GM06990 (cell line): ENCODE results near the gene OTOP2.

Experiments
- DNase-seq: peaks from one replicate; pipeline ENCODE4 v3.0.0-alpha.2; 2011; ENCODE audit not compliant: insufficient read length; ENCODE audit errors: extremely low read depth
- H3K27me3 ChIP-seq: replicated peaks from 2 replicates; pipeline ENCODE4 v1.6.0; 2011; ENCODE audit warnings: low read length; ENCODE audit not compliant: control insufficient read depth, insufficient read depth
- H3K36me3 ChIP-seq: 2 replicates; pipeline ENCODE4 v1.5.1; 2011; ENCODE audit warnings: low read length; ENCODE audit not compliant: control insufficient read depth, insufficient read depth
- H3K4me3 ChIP-seq: replicated peaks from 2 replicates; pipeline ENCODE4 v1.5.1; 2011; ENCODE audit warnings: low read depth, mild to moderate bottlenecking, control low read depth, low read length
- TF ChIP-seq, protein P1 (sequence below): IDR thresholded peaks from 2 replicates; pipeline ENCODE4 v1.5.1; 2011; ENCODE audit warnings: low read length, control low read depth, mild to moderate bottlenecking, inconsistent platforms; ENCODE audit not compliant: insufficient read depth, poor library complexity, severe bottlenecking

Gene OTOP2

DNA sequence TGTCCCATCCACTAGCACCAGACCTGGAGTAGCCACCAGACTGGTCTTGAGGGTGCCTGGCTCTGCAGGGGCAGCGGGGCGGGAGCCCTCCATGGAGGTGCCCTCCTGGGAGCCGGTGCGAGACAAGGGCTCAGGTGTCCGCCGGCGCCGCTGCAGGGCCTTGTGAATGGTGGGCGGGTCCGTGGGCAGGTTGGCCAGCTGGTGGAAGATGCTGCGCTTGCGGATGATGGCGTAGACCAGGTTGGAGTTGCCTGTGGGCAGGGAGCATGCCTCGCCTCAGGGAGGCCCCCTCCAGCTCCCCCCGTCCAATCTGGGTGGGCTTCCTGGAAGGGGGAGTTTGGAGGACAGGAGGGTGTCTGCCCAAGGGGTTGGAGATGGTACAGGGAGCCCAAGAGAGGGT lies 30.0 kb downstream of the OTOP2 start:
- no peak for DNase-seq
- no peaks in the 10 kb centered on the region for H3K36me3 ChIP-seq
- no peaks in the 10 kb centered on the region for H3K27me3 ChIP-seq
- TF ChIP-seq, protein P1, sequence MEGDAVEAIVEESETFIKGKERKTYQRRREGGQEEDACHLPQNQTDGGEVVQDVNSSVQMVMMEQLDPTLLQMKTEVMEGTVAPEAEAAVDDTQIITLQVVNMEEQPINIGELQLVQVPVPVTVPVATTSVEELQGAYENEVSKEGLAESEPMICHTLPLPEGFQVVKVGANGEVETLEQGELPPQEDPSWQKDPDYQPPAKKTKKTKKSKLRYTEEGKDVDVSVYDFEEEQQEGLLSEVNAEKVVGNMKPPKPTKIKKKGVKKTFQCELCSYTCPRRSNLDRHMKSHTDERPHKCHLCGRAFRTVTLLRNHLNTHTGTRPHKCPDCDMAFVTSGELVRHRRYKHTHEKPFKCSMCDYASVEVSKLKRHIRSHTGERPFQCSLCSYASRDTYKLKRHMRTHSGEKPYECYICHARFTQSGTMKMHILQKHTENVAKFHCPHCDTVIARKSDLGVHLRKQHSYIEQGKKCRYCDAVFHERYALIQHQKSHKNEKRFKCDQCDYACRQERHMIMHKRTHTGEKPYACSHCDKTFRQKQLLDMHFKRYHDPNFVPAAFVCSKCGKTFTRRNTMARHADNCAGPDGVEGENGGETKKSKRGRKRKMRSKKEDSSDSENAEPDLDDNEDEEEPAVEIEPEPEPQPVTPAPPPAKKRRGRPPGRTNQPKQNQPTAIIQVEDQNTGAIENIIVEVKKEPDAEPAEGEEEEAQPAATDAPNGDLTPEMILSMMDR, result no peak
- H3K4me3 ChIP-seq, result no peak overlapping the region

DNA sequence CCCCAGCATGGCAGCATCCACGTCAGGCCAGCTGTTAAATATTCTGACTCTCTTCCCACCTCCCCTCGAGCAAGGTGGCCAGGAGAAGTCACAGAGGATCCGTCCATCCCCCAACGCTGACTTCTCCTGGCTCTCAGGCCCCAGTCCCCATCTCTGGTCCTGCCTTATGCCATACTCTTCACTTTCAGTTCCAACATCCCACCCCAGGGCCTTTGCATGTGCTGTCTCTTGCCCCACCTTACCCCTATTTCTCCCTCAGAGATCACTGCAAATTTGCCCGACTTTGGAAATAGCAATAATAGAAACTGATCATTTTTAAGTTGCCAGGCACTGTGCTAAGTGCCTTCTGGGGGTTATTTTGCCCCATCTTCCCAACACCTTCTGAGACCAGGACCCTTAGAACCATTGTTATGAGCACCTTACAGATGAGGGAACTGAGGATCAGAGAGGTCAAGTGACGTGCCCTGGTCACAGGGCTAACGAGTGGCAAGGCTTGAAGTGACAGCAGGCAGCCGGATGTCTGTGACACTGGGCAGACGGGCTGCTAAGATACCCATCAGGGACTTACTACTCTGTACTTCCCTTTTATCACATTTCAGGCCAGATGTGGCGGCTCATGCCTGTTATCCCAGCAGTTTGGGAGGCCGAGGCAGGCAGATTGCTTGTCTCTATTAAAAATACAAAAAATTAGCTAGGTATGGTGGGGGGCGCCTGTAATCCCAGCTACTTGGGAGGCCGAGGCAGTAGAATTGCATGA lies 30.8 kb downstream of the OTOP2 start:
- H3K27me3 ChIP-seq, result no peaks in the 10 kb centered on the region
- TF ChIP-seq, protein P1, result no peak
- no peaks in the 10 kb centered on the region for H3K36me3 ChIP-seq
- no peak overlapping the region for H3K4me3 ChIP-seq
- DNase-seq, result no peak

DNA sequence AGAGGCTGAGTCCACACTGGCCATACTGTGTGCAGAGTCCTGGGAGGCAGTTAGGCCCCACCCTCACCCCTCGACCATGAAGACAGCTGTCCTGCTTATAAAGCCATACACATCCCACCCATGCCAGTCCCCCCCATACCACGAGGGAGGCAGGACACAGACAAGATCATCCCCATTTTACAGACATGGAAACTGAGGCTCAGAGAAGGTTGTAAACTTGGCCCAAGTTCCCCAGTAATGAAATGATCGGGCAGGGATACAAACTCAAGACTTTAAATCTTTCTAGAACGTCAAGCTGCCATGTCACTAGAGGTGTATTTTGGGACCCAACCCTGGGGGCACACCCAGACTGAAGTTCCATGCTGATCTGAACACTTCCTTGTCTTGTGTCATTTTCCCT lies 32.0 kb downstream of the OTOP2 start:
- TF ChIP-seq, protein P1, result no peak
- H3K36me3 ChIP-seq, result no peaks in the 10 kb centered on the region
- no peak for DNase-seq
- no peaks in the 10 kb centered on the region for H3K27me3 ChIP-seq
- no peak overlapping the region for H3K4me3 ChIP-seq

DNA sequence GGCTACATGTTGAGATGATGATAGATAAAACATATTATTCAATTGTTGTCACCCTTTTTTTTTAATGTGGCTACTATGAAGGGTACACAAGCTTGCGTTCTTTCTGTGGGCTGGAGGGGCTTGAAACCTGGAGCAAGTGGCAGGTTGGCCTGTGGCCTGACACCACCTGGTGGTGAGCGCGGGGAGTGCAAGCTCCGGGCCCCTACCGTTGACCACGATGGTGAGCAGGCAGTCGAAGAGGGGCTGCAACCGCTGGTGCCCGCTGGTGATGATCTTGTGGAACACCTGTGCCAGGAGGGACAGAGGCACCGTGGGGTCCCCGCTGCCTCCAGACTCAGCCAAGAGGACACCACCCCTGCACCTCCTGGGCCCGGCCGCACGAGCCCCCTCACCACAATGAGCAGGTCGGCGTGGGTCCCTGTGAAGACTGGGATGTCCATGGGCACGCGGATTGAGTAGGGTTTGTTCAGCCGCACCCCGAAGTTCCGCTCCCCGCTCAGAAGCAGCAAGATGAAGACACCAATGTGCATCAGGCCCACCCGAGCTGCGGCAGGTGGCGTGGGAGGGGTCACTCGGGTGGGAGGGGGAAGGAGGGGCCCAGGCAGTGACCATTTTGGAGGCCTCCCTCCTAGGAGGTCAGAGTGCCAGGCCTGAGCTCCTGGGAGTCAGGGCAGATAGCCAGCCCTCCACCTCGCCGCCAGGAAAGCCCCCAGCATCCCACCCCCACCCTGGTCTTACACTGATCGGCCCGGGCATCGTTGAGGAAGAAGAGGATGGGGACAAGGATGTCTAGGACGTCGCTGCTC lies 34.1 kb downstream of the OTOP2 start:
- peak; percentile 74 for DNase-seq
- TF ChIP-seq, protein P1, result peak; percentile 96
- Histone ChIP-seq H3K27me3 (no peaks in the 10 kb centered on the region), H3K4me3 (no peak overlapping the region), H3K36me3 (no peaks in the 10 kb centered on the region)

DNA sequence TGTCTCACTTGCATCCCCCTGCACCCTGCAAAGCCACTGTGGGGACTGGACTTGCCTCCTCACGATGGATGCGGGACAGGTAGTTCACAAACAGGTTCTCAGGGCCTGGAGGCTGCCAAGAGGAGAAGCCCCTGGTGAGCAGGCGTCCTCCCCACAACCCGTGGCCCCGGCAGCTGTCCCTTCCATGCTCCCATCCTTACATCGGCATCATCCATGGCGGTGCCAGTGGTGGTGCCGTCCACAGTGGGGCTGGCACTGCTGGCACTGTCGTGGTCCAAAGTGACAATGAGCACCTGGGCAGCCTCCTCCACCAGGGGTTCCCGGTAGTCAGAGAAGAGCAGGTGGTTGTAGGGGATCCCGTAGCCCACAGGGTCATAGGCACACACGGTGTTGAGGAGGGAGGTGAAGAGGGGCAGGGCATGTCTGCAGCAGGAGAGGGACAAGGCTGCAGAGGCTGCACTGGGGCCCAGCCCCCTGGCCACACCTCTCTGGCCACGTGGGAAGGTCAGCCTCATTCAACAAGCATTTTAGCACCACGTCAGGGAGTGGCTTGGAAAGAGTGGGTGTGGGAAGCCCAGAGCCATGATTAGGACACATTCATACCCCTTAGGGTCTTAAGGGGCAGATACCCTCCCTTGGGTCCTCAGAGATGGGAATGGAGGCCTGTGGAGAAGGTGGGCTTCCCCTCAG lies 35.9 kb downstream of the OTOP2 start:
- H3K27me3 ChIP-seq, result no peaks in the 10 kb centered on the region
- TF ChIP-seq, protein P1, result no peak
- no peaks in the 10 kb centered on the region for H3K36me3 ChIP-seq
- H3K4me3 ChIP-seq, result no peak overlapping the region
- DNase-seq, result no peak
